GM23248 (cell line): ENCODE data around the gene POU3F2.

Source experiments
- EZH2 ChIP-seq: fragments of 200-600 bp; sonication (generic); IDR thresholded peaks from 2 replicates; pipeline ENCODE4 v1.6.1; 2018; ENCODE audit warnings: antibody characterized with exemption, mild to moderate bottlenecking; ENCODE audit not compliant: insufficient read depth, poor library complexity, severe bottlenecking
- EZH2phosphoT487 ChIP-seq: fragments of 200-600 bp; sonication (generic); IDR thresholded peaks from 2 replicates; pipeline ENCODE4 v1.6.1; 2018; ENCODE audit warnings: antibody characterized with exemption, moderate library complexity, mild to moderate bottlenecking, low read depth; ENCODE audit not compliant: insufficient read depth

- TF ChIP-seq EZH2phosphoT487 (no peak), EZH2 (no peak)
These were observed 9.2 kb downstream of the POU3F2 start for GRCh38 chr6:98843271-98844243.
